HepG2 (cell line): ENCODE data around the gene TMEM127. TPM values are rescaled to one million over a fixed set of nuclear protein-coding genes. Genes with fewer than 3 reads are reported as not detected.

Experiments used
- ARID2 ChIP-seq: sonication (generic); formaldehyde crosslinking; IDR thresholded peaks from 2 replicates; pipeline ENCODE4 v1.8.1; 2022; ENCODE audit warnings: mild to moderate bottlenecking, missing genetic modification reagents, borderline replicate concordance
- BRD4 ChIP-seq: sonication (generic); formaldehyde crosslinking; IDR thresholded peaks from 2 replicates; pipeline ENCODE4 v1.4.0; 2020; ENCODE audit warnings: missing genetic modification reagents
- E2F5 ChIP-seq: sonication (generic); formaldehyde crosslinking; conservative IDR thresholded peaks from 2 replicates; pipeline ENCODE4 v1.4.0; 2020; ENCODE audit warnings: missing genetic modification reagents
- ETS1 ChIP-seq: sonication (generic); formaldehyde crosslinking; IDR thresholded peaks from 2 replicates; pipeline ENCODE4 v1.4.0; 2020; ENCODE audit warnings: missing genetic modification reagents
- KIAA2018 ChIP-seq: sonication (generic); formaldehyde crosslinking; IDR thresholded peaks from 2 replicates; pipeline ENCODE4 v1.5.0; 2020; ENCODE audit warnings: mild to moderate bottlenecking, missing genetic modification reagents, borderline replicate concordance
- PAWR ChIP-seq: sonication (generic); formaldehyde crosslinking; IDR thresholded peaks from 2 replicates; pipeline ENCODE4 v1.4.0; 2020; ENCODE audit warnings: missing genetic modification reagents, mild to moderate bottlenecking, borderline replicate concordance
- PHF21A ChIP-seq: sonication (generic); formaldehyde crosslinking; IDR thresholded peaks from 2 replicates; pipeline ENCODE4 v1.5.0; 2020; ENCODE audit warnings: mild to moderate bottlenecking, missing genetic modification reagents
- POLR2A ChIP-seq, 2 experiments: IDR thresholded peaks; 2 replicates each; pipeline ENCODE4 v1.6.1; 2011; ENCODE audit warnings: low read depth in 2 of 2, low read length in 2 of 2, mild to moderate bottlenecking in 1 of 2, moderate library complexity in 1 of 2; ENCODE audit not compliant: insufficient read depth in 1 of 2
- ZBED4 ChIP-seq: sonication (generic); formaldehyde crosslinking; IDR thresholded peaks from 2 replicates; pipeline ENCODE4 v1.4.0; 2020; ENCODE audit warnings: missing genetic modification reagents, borderline replicate concordance
- ZFX ChIP-seq: sonication (generic); formaldehyde crosslinking; IDR thresholded peaks from 2 replicates; pipeline ENCODE4 v1.4.0; 2020; ENCODE audit warnings: mild to moderate bottlenecking, low read depth, missing genetic modification reagents, moderate library complexity
- ZNF207 ChIP-seq: fragments of 450-650 bp; IDR thresholded peaks from 2 replicates; pipeline ENCODE4 v1.6.1; 2016; ENCODE audit warnings: antibody characterized with exemption, borderline replicate concordance
- ZNF562 ChIP-seq: sonication (generic); formaldehyde crosslinking; IDR thresholded peaks from 2 replicates; pipeline ENCODE4 v1.8.0; 2022; ENCODE audit warnings: missing genetic modification reagents, borderline replicate concordance
- ZNF747 ChIP-seq: sonication (generic); formaldehyde crosslinking; IDR thresholded peaks from 2 replicates; pipeline ENCODE4 v1.8.1; 2023; ENCODE audit warnings: missing genetic modification reagents, mild to moderate bottlenecking, borderline replicate concordance
- polyA plus RNA-seq, 8 experiments: library from polyadenylated mRNA; depleted of rRNA in 3 of 8; stranded (reverse) in 7 of 8; unstranded in 1 of 8; fragments of >200 nt; fragmentation: Illumina TruSeq in 4 of 8; extraction: Trizol in 4 of 8; gene quantifications; 2 replicates each; pipeline versions ENCODE4 v1.2.1 to v1.2.3, GENCODE V29; 2011 to 2016; ENCODE audit warnings: low read depth in 4 of 8, missing spikeins in 1 of 8, mixed read lengths in 1 of 8; ENCODE audit not compliant: insufficient read depth in 1 of 8
- total RNA-seq, 5 experiments: library from RNA; depleted of rRNA; stranded (reverse); fragments of >200 nt; fragmentation: Illumina TruSeq; extraction: Trizol; gene quantifications; 2 replicates each; pipeline ENCODE4 v1.2.3, GENCODE V29; 2016; ENCODE audit warnings: low read depth in 1 of 5

Gene TMEM127
- total and polyA plus RNA-seq, 2 of the 13 experiments (the other 11 are each of a cell fraction or from before 2014, with no cell fraction given): 21.5 to 33.9 TPM

- TF ChIP-seq KIAA2018 (CRISPR knock-in tag) (peak; percentile 99), PAWR (CRISPR knock-in tag) (no peak), ARID2 (CRISPR knock-in tag) (peak; percentile 6; the same call in 1 of the 2 replicates), POLR2A (IDR thresholded peaks at IDR 0.05; ENCODE audit: insufficient read depth in 1 of 2, low read depth in 2 of 2, low read length in 2 of 2) (peak in 1 of 2 experiments; percentile 84; a peak in 2 of 4 replicates), ZFX (peak; percentile 100), ETS1 (CRISPR knock-in tag) (no peak), PHF21A (CRISPR knock-in tag) (peak; percentile 77), ZBED4 (peak; percentile 78; the same call in 1 of the 2 replicates), E2F5 (0 out of 2 replicates have a peak, but pooled peaks have one; percentile 47), ZNF207 (no peak), BRD4 (peak; percentile 67; the same call in 1 of the 2 replicates), ZNF562 (no peak), ZNF747 (CRISPR knock-in tag) (peak; percentile 87)
Observed at GRCh38 chr2:96265840-96266679, at the start of gene TMEM127, which contains the start of gene CIAO1 (continued).
